A673 (cell line): ENCODE results near the gene MIOS.

Experiments used
- EZH2 ChIP-seq: fragments of 200-600 bp; sonication (generic); IDR thresholded peaks from 2 replicates; pipeline ENCODE4 v1.6.1; 2017; ENCODE audit warnings: borderline replicate concordance, low read depth, mild to moderate bottlenecking, mixed read lengths, antibody characterized with exemption, low read length; ENCODE audit not compliant: poor library complexity, severe bottlenecking
- TF ChIP-seq, protein P1 (sequence below): fragments of 300-800, 200-600 bp; sonication (generic); conservative IDR thresholded peaks from 2 replicates; pipeline ENCODE4 v1.5.1; 2017; ENCODE audit warnings: low read depth, mild to moderate bottlenecking, antibody characterized with exemption, low read length, moderate library complexity, mixed read lengths

DNA sequence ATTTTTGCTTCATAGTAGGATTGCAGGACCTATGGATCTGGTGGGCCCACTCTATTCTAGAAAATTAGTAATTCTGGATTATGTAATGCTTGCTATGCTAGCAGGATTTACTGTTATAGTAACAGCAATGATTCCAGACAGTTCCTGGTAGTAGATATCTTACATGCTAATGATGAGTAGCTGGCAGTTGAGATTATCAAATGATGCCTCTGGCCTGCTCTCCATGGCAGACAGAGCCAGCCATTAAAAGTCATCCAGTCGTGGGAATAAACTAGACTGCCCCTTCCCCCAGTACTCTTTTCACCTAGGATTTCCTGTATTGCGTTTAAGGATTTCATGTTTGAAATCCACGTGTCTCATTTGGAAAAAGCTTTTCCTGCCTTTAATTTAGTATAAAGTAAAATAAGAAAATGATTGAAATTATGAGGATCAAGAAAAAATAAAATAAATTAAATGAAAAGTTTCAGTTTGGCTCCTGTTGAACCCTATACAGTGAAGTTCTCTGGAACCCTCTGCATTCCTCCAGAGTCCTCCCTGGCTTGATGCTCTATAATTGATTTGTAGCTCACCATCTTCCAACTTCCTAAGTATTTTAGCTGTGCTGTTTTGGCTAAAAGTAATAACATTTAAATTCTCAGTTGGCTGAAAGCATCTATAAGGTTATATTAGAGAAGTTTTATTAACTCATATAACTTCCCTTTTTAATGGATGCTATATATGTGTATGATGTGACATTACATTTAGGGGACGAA lies 88.5 kb downstream of the MIOS start:
- TF ChIP-seq, protein P1, sequence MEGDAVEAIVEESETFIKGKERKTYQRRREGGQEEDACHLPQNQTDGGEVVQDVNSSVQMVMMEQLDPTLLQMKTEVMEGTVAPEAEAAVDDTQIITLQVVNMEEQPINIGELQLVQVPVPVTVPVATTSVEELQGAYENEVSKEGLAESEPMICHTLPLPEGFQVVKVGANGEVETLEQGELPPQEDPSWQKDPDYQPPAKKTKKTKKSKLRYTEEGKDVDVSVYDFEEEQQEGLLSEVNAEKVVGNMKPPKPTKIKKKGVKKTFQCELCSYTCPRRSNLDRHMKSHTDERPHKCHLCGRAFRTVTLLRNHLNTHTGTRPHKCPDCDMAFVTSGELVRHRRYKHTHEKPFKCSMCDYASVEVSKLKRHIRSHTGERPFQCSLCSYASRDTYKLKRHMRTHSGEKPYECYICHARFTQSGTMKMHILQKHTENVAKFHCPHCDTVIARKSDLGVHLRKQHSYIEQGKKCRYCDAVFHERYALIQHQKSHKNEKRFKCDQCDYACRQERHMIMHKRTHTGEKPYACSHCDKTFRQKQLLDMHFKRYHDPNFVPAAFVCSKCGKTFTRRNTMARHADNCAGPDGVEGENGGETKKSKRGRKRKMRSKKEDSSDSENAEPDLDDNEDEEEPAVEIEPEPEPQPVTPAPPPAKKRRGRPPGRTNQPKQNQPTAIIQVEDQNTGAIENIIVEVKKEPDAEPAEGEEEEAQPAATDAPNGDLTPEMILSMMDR = no peak
- no peak for TF ChIP-seq EZH2
